HK-2 (cell line): ENCODE results near the gene TNFRSF8.
"Not testable (repeated sequence)": the region's sequence is repeated elsewhere in the genome, so short reads cannot be mapped to it uniquely, and the experiment has no call there.

Experiments used
- DNase-seq: peaks from one replicate; pipeline ENCODE4 v3.0.0-alpha.2; 2018; ENCODE audit not compliant: unreplicated experiment

Gene TNFRSF8

GRCh38 chr1:12063141-12064072, at the start of gene TNFRSF8:
Gene TNFRSF8, plus strand, starts transcription at chr1:12063303. Its CDS starts 296 bp downstream, at chr1:12063599.
- no peak for DNase-seq

DNA sequence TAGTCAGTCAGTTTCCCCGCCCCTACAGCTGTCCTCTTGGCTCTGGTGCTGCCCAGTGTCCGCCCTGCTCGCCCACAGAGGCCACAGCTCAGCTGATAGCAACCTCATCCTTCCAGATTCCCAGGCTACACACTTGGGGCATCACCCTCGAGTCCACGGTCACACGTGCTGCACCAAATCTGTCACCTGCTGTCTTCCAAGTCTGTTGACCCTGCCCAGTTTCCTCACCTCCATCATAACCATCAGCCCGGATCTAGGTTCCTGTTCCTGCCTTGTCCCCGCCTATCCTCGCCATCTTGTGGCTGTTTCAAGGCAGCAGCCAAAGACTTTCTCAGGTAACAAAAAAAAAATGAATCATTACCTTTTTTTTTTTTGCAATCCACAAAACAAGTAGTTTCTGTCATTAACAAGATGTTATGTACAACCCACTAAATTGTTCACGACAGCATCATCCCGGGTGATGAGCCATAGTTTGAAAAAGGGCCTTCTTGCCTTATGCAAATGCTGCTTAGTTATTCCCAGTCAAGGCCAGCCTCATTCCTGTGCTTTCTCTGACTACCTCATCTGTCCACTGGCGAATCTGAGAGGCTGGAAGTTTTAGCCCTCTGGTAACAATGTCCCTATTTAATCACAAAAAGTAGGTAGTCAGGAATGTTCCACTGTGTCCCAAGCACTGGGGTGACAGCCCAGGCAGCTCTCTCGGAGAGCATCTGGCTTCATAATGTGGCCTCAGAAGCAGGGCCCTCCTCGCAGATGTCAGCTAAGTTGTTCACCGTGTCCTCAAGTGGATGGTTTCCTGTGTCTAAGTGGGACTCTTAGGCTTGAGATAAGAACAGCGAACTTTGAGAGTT, 48.7 kb upstream of the TNFRSF8 start:
- DNase-seq: no peak

- DNase-seq: no peak
Observed at GRCh38 chr1:12015001-12015491, 48.1 kb upstream of the TNFRSF8 start.

DNA sequence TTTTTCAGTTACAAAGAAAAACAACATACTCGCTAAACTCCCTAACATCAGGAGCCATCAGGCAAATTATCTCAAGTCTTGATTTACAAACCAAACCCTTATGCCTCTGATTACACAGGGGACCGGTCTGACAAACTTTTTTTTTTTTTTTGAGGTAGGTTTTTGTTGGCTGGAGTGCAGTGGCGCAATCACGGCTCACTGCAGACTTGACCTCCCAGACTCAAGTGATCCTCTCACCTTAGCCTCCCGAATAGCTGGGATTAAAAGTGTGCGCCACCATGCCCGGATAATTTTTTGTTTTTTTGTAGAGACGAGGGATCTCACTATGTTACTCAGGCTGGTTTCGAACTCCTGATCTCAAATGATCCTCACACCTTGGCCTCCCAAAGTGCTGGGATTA, 47.6 kb upstream of the TNFRSF8 start:
- no peak for DNase-seq

- no peak for DNase-seq
Observed at GRCh38 chr1:12016182-12016581, 46.9 kb upstream of the TNFRSF8 start.

DNA sequence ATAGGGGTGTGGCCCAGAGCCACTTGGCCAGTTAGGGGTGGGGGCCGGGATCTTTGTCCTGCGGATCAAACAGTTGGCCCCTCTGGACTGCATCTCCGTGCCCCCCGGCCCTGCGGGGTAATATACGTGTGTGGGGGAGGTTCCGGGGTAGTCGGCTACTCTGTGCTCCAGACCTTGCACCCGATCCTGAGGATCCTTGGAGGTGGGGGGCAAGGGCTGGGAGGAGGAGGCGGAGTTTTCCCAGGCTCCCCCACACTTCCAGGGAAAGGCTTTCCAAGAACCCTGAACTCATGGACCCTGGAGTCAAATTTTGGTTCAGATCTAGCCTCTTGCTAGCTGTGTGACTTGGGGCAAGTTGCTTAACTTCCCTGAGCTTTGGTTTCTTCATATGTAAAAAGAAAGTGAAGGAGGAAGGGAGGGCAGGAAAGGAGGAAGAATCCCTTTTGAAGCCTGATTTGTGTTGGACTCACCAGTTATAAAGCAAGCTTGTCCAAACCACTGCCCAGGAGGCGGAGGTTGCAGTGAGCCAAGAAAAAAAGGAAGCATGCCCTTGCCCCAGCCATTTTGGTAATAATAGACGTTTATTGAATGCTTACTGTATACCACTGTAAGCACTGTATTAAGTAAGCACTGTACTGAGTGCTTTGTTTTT, 43.1 kb upstream of the TNFRSF8 start:
- DNase-seq: peak; percentile 28

- DNase-seq: no peak
Observed at GRCh38 chr1:12021616-12022015, 41.5 kb upstream of the TNFRSF8 start.

DNA sequence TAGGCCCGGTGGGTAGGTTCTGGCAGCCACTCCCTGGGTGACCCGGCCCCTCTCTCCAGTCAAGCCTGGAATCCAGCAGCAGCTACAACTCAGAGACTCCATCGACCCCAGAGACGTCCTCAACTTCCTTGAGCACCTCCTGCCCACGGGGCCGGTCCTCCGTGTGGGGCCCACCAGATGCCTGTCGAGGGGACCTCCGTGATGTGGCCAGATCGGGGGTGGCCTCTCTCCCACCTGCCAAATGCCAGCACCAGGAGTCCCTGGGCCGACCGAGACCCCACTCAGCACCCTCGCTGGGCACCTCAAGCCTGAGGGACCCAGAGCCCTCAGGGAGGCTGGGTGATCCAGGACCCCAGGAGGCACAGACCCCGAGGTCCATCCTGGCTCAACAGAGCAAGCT, 41.1 kb upstream of the TNFRSF8 start:
- DNase-seq: no peak

DNA sequence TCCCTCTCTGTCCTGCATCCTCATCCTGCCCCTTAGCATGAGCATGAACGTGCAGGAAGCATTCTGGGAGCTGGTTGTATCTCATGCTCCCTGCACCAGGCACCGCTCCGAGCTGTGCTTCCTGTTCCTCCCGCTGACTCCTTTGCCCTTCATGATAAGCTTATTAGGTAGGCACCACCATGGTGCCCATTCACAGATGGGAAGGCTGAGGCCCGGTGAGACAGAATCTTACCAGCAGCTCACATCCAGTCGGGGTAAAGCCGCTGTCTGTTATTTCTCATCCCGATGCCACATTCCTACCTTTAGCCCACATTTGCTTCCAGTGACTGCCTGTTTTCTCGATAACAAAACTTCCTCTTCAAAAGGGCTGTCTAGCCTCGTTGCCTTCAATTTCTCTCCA, 36.5 kb upstream of the TNFRSF8 start:
- no peak for DNase-seq

- no peak for DNase-seq
Observed at GRCh38 chr1:12028248-12028647, 34.9 kb upstream of the TNFRSF8 start.

- no peak for DNase-seq
Observed at GRCh38 chr1:12028957-12029511, 34.1 kb upstream of the TNFRSF8 start.

DNA sequence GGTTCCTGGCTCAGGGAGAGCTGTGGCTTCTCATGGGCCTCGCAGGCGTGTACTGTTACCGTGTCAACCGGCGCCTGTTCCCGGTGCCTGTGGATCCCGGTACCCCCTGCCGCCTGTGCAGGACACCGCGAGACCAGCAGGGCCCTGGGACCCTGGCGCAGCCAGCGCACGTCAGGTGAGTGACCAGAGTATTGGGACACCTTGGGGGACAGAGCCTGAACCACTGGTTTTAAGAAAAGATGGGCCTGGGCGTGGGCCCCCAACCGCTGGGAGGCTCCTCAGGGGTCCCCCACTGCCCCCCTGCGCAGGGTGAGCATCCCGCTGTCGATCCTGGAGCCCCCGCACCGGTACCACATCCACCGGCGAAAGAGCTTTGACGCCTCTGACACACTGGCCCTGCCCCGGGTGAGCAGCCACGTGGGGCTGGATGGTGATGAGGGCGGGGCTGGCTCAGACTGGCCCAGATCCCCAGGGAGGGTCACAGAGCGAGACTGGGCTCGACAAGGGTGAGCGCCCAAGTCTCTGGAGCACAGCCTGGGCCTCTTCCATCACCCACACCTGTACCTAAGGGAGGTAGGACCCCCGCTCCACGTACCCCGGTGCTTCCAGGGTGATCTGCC, 33.3 kb upstream of the TNFRSF8 start:
- DNase-seq: no peak

DNA sequence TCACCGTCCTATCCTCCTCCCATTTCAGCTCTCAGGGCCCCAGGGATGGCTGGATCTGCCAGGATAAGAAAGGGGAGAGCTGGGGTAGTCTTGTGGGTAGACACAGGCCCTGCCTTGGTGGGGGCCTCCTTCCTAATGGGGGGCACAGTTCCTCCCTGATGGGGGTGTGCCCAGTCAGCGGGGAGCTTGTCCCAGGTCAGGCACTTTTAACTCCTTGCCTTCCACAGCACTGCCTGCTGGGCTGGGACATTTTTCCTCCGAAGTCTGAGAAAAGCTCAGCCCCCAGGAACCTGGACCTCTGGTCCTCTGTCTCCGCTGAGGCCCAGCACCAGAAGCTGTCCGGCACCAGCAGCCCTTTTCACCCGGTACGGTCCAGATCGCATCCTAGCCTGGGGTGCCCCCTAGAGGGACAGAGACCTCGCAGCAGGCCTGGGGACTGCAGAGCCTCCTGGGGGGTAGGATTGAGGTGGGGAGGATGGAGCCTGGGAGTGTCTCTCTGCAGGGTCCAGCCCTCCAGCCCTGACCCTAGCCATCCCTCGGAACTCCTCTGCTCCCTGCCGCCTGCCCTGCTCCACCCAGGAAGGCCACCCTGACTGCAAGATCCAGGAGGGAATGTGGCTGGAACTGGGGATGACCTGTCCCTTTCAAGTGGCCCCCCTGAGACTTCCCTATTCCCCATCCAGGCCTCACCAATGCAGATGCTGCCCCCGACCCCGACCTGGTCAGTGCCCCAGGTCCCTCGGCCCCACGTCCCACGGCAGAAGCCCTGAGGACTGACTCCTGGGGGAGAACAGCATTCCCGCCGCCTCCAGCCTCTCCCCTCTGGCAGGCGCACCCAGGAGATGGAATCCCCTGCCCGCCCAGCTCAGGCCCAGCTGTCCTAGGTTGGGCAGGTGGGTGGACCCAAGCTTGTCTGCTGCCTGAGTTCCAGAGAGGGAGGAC, 31.8 kb upstream of the TNFRSF8 start:
- peak; percentile 55 for DNase-seq

DNA sequence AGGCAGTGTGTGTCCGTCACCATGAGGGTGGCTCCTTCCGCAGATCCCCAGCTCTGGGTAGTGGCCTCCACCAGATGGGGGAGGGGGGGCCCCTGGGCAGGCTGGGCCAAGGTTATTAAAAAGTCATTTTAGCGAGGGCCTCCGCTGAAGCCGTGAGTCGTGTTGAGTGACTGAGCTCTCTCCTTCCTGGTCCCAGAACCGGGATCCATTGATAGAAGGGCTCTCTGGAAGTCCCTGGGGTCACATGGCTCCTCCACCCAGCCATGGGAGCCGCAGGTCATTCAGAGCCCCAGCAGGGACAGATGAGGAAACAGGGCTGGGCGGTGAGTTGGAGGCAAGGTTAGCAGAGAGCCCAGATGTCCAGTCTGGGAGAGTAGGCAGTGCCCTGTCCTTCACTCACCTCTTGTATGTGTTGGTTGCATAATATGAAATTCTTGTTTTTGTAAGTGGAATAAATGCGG, 30.9 kb upstream of the TNFRSF8 start:
- no peak for DNase-seq

DNA sequence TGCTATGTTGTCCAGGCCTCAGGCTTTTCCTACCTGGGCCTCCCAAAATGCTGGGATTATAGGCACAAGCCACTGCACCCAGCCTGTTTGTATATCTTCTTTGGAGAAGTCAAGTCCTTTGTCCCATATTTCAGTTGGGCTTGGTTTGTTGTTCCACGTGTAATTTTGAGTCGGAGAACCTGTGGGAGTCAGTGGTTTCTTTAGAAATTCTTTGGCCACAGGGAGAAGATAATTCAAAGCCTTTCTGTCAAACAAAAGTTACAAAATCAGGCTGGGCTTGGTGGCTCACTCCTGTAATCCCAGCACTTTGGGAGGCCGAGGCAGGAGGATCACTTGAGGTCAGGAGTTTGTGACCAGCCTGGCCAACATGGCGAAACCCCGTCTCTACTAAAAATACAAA, 29.7 kb upstream of the TNFRSF8 start:
- DNase-seq: not testable (repeated sequence)

GRCh38 chr1:12034381-12034801, 28.7 kb upstream of the TNFRSF8 start:
- no peak for DNase-seq

GRCh38 chr1:12035312-12035711, 27.8 kb upstream of the TNFRSF8 start:
- DNase-seq: no peak

DNA sequence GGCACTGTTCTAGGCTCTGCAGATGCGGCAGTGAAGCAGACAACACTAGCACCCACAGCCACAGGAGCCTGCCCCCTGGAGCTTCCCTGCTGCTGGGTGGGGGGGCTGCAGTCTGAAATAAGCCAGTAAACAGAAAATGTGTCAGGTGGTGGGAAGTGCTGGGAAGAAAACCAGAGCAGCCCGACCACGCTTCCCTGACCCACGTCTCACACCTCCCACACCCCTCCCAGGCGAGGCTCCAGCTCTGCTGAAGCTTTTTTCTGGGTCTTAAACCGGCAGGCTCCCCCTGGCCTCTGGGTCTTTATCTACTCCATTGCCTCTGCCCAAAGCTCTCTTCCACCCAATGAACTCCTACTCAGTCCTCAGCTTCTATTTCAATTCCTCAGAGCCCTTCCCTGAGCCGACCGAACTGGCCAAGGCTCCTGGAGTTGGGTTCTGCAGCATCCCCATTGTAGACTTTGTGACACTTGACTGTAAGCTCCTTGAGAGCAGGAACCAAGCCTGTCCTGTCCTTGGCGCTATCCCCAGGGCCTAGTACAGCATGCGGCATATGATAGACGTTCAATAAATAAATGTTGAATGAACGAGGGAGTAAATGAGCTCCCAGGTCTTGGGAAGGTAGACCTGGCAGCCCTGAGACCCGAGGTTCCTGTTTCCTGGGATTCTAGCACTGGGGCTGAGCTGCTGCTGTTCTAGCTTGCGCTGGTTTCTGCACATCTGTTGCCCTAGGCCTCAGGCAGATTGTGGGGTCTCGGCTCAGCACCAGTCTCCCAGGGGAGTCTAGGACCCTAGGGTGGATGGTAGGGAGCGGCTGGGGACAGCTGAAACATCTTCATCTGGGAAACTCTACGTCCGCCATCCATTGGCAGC, 25.4 kb upstream of the TNFRSF8 start:
- DNase-seq: no peak
